ENCODE data around the gene PALM3.

Gene PALM3

GRCh38 chr19:14086098-14086497 is 24.2 kb upstream of the PALM3 start:
- no peak overlapping the region for H3K27ac ChIP-seq
- in situ Hi-C loops (cut with HindIII; ENCODE audit: low pct_ligation_motif_present, low sequenced_read_pairs): no loop called here
- no peak for DNase-seq
- peaks cover 8% of the 10 kb centered on the region for H3K36me3 ChIP-seq (replicated peaks)
- no peaks in the 10 kb centered on the region for H3K27me3 ChIP-seq (replicated peaks)
- H3K4me3 ChIP-seq (ENCODE audit: low read depth, low read length): no peak overlapping the region
- no peak for TF ChIP-seq CTCF (IDR thresholded peaks at IDR 0.05; ENCODE audit: low read depth, low read length, missing control alignments)

- Histone ChIP-seq H3K4me3 (ENCODE audit: low read depth, low read length) (no peak within 1 kb of the TSS), H3K27me3 (replicated peaks) (no peaks in the 10 kb centered on the region), H3K27ac (no peak within 1 kb of the TSS), H3K36me3 (replicated peaks) (peaks cover 8% of the 10 kb centered on the region)
- DNase-seq: no peak
- in situ Hi-C loops (cut with HindIII; ENCODE audit: low pct_ligation_motif_present, low sequenced_read_pairs): no loop called here
- no peak for TF ChIP-seq CTCF (IDR thresholded peaks at IDR 0.05; ENCODE audit: low read depth, low read length, missing control alignments)
Observed at GRCh38 chr19:14085309-14085995, 23.6 kb upstream of the PALM3 start, which contains the start of gene C19orf67. TSS of gene C19orf67 (minus strand) at chr19:14085783. CDS start at chr19:14085627, 156 bp downstream.

GRCh38 chr19:14082675-14082960 is 20.7 kb upstream of the PALM3 start:
- in situ Hi-C loops (cut with HindIII; ENCODE audit: low pct_ligation_motif_present, low sequenced_read_pairs): no loop called here
- Histone ChIP-seq H3K27me3 (replicated peaks) (no peaks in the 10 kb centered on the region), H3K36me3 (replicated peaks) (no peaks in the 10 kb centered on the region), H3K4me3 (ENCODE audit: low read depth, low read length) (no peak overlapping the region), H3K27ac (no peak overlapping the region)
- no peak for TF ChIP-seq CTCF (IDR thresholded peaks at IDR 0.05; ENCODE audit: low read depth, low read length, missing control alignments)
- DNase-seq: no peak

GRCh38 chr19:14081797-14082674 is 20.2 kb upstream of the PALM3 start:
- in situ Hi-C loops (cut with HindIII; ENCODE audit: low pct_ligation_motif_present, low sequenced_read_pairs): no loop called here
- Histone ChIP-seq H3K36me3 (replicated peaks) (no peaks in the 10 kb centered on the region), H3K27me3 (replicated peaks) (no peaks in the 10 kb centered on the region), H3K27ac (peak overlapping the region; percentile 61), H3K4me3 (ENCODE audit: low read depth, low read length) (peak overlapping the region; percentile 73)
- no peak for TF ChIP-seq CTCF (IDR thresholded peaks at IDR 0.05; ENCODE audit: low read depth, low read length, missing control alignments)
- DNase-seq: no peak

- Histone ChIP-seq H3K36me3 (replicated peaks) (no peaks in the 10 kb centered on the region), H3K27me3 (replicated peaks) (no peaks in the 10 kb centered on the region), H3K27ac (peak overlapping the region; percentile 61), H3K4me3 (ENCODE audit: low read depth, low read length) (peak overlapping the region; percentile 74)
- in situ Hi-C loops (cut with HindIII; ENCODE audit: low pct_ligation_motif_present, low sequenced_read_pairs): no loop called here
- TF ChIP-seq CTCF (IDR thresholded peaks at IDR 0.05; ENCODE audit: low read depth, low read length, missing control alignments): no peak
- peak; percentile 99 for DNase-seq
Observed at GRCh38 chr19:14080887-14081796, 19.3 kb upstream of the PALM3 start.

Measured in brain microvascular endothelial cell (primary cell).